Fibroblast of villous mesenchyme (primary cell): Measurements from ENCODE around the gene MTA3. TPM values are rescaled to one million over a fixed set of nuclear protein-coding genes. Genes with fewer than 3 reads are reported as not detected.

Source experiments
- DNase-seq: peaks from one replicate; pipeline ENCODE4 v3.0.0-alpha.2; 2010; ENCODE audit warnings: low read depth
- H3K4me3 ChIP-seq: 2 replicates; pipeline ENCODE4 v1.5.1; 2011; ENCODE audit warnings: low read depth, mild to moderate bottlenecking, low read length
- CTCF ChIP-seq: IDR thresholded peaks from 2 replicates; pipeline ENCODE4 v1.5.1; 2012; ENCODE audit warnings: low read depth, mild to moderate bottlenecking, low read length; ENCODE audit not compliant: insufficient read depth
- total RNA-seq: library from RNA; depleted of rRNA; stranded (reverse); fragments of >200 nt; gene quantifications from 2 replicates; pipeline ENCODE4 v1.2.3, GENCODE V29; 2012

The MTA3 gene
- total RNA-seq, 1 donor: 32.0 TPM

GRCh38 chr2:42545023-42545721, 23.3 kb upstream of the MTA3 start:
- TF ChIP-seq CTCF: no peak
- no peak overlapping the region for H3K4me3 ChIP-seq
- no peak for DNase-seq

- DNase-seq: no peak
- H3K4me3 ChIP-seq: no peak overlapping the region
- TF ChIP-seq CTCF: no peak
These were observed 22.5 kb upstream of the MTA3 start for GRCh38 chr2:42545841-42546390.

GRCh38 chr2:42547014-42547413, 21.4 kb upstream of the MTA3 start:
- DNase-seq: no peak
- TF ChIP-seq CTCF: no peak
- no peak overlapping the region for H3K4me3 ChIP-seq

DNA sequence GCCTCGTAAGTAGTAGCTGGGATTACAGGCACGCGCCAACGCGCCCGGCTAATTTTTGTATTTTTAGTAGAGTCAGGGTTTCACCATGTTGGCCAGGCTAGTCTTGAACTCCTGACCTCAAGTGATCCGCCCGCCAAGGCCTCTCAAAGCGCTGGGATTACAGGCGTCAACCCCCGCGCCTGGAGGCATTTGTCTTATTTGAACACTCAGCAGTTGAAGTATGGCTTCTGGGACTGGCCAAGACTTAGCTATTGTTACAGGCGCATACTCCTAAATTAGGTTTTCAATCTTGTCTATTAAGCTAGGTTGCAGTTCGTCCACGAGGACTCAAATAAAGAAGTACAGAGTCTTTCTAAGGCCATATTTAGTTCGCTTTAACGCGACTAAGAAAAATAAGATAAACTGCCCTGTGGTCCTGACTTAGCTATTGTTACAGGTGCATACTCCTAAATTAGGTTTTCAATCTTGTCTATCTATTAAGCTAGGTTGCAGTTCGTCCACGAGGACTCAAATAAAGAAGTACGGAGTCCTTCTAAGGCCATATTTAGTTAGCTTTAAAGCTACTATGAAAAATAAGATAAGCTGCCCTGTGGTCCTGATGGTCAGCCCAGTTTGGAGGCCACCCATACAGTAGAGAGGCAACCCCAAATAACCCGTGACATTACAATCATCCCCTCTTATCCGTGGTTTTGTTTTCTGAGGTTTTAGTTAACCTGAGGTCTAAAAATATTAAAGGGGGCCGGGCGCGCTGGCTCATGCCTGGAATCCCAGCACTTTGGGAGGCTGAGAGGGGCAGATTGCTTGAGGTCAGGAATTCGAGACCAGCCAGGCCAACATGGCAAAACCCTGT, 20.8 kb upstream of the MTA3 start:
- no peak for DNase-seq
- TF ChIP-seq CTCF: no peak
- no peak overlapping the region for H3K4me3 ChIP-seq

DNA sequence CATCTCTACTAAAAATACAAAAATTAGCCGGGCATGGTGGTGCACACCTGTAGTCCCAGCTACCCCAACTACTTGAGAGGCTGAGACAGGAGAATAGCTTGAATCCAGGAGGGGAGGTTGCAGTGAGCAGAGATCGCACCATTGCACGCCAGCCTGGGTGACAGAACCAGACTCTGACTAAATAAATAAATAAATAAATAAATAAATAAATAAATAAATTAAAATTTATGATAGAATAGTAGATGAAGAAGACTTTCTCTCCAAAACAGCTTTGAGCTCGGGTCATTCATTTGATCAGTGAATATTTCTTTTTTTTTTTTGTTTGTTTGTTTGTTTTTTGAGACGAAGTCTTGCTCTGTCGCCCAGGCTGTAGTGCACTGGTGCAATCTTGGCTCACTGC, 17.6 kb upstream of the MTA3 start:
- no peak for DNase-seq
- TF ChIP-seq CTCF: no peak
- H3K4me3 ChIP-seq: no peak overlapping the region

DNA sequence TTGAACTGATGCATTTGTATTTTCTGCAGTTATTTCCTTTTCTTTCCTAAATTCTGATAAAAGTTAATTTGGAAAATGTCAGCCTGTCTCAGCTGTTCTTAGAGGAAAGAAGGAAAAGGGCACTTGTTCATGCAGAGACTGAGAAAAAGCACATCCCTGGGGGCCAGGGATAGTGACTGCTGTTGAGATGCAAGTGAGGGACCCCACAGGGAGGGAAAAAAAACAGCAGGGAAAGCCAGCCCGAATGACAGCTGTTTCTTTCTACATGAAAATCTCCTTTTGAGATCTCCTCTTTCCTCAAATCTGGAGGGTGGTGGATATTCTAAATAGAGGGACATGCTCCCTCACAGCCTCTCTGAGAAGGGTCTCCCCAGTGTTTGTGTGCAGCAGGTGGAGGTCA, 14.0 kb upstream of the MTA3 start:
- no peak overlapping the region for H3K4me3 ChIP-seq
- no peak for TF ChIP-seq CTCF
- no peak for DNase-seq
